Hippocampal formation (tissue), 2 donors: Measurements from ENCODE around the gene ETFB.

Source experiments
- DNase-seq, 2 donors: peaks; one replicate each; lab custom pipeline; 2025; lab: John Stamatoyannopoulos, UW

Gene ETFB

GRCh38 chr19:51372649-51373504 is 6.7 kb upstream of the ETFB start, which contains the start of gene NKG7:
NKG7 (minus strand) TSS chr19:51372654; CDS start chr19:51372535, 119 bp downstream.
- DNase-seq: no peak

DNA sequence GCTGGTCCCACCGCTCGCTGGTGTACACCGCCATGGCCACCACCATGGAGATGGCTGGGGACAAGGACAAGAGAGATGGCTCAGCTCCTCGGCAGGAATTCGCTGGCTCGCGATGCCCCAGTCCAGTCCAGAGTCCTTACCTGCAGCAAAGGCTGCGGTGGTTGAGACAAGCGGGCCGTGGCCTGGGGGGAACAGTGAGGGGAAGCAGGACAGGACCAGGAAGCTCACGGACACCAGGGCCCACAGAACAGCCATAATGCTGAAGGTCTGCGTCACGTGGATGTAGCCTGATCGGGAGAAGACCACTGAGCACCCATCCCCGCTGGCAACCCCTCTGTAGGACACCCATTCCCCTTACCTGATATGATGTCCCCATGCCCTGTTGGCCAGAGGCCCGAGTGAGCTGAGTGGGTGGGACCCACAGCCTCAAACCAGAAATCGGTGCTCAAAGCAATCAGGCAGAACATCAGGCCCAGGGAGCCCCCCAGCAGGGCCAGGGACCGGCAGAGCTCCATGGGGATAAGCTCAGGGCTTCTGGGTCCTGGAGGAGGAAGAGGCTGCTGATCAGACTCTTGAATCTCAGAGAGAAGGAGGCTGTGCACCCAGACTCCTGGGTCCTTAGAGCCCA is 5.9 kb upstream of the ETFB start:
- no peak for DNase-seq

GRCh38 chr19:51371186-51371690 is 5.0 kb upstream of the ETFB start:
- DNase-seq: no peak

- DNase-seq: no peak
Observed at GRCh38 chr19:51370230-51370629, 4.0 kb upstream of the ETFB start.

GRCh38 chr19:51368366-51369282 is 2.4 kb upstream of the ETFB start, which contains the start of gene CLDND2:
CLDND2 (minus strand) TSS chr19:51369003; CDS start chr19:51368577, 426 bp downstream.
- no peak for DNase-seq

- peak; percentile 97 to 99 for DNase-seq
Observed at GRCh38 chr19:51367565-51368365, 1.6 kb upstream of the ETFB start.

DNA sequence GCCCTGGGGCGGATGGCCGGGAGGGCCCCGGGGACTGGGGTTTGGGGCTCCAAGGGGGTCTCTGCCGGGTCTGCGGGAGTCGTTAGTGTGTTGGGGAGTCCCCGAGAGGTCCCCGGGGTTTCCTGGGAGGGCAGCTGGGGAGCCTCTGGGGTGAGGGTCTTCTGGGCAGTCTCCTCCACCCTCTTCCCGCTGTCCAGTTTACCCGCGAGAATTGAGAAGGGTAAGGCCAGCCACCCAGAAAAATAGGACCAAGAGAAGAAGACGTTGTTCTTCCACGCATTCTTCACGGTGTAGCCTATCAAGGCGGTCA is 1.0 kb upstream of the ETFB start:
- no peak for DNase-seq

DNA sequence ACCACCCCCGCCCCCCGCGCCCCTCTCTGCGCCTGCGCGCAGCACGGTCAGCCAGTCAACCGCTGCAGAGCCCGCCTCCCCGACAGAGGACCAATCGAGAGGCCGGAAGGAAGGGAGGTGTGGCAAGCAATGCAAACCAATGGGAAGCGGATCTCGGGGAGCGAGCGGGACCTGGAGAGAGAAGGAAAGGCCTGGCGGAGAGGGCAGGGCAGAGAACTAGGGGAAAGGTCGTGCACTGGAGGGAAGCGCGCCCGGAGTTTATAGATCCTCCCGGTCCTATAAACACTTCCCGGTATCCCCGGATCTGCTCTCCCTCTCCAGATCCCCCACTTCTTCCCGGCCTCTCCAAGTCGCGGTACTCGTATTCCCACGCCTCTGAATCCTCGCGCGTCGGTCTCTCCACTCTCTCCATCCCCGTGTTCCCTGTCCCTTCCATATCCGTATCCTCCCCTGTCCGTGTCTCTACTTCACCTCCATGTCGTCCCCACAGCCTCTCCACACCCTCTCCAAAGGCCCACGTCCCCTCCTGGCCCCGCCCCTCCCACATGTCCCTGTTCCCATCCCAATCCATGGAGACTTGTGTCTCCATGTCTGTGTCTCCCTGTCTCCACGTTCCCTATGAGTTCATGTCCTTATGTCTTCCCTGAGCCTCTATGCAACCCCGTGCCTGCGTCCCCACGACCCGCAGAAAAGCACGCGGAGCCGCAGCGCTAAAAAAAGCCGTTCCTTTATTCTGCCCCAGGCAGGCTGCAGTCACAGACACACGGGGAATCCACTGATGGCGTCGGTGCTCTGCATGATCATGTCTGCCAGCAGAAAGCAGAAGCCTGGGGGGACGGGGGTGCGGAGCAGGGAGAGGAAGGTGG is 434 bp upstream of the ETFB start:
- peak; percentile 98 for DNase-seq

DNA sequence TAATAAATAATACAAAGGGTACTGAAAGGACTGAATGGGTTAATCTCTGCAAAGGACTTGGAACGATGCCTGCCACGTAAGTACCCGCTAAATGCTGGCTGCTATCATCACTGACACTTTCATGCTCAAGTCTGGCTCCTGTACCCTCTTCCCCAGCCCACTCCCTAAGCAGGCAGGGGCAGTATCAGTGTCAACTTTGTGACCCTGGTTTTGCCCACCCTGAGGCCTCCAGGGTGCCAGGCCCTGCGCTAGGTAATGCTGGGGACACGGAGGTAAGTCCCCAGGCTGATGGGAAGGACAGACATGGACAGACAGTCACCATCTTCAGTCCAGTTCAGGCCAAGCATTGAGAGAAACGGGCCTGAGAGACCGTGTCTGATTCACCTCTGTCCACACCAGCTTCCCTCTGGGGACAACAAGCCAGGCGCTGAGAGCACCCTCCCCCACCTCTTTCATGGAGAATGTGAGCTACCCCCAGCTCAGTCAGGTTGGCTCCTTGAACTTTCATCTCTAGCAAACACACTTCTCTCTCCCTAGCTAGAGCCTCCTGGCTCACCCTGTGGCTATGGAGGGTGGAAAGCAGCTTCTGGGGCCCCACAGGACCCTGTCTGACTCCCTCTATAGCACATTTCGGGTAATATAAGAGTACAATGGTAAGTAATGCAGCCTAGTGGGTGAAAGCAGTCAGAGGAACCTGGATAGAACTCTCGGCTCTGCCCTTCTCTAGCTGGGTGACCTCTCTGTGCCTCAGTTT is 800 bp downstream of the ETFB start:
- no peak for DNase-seq

GRCh38 chr19:51364200-51365106 is 1.7 kb downstream of the ETFB start:
- no peak for DNase-seq

DNA sequence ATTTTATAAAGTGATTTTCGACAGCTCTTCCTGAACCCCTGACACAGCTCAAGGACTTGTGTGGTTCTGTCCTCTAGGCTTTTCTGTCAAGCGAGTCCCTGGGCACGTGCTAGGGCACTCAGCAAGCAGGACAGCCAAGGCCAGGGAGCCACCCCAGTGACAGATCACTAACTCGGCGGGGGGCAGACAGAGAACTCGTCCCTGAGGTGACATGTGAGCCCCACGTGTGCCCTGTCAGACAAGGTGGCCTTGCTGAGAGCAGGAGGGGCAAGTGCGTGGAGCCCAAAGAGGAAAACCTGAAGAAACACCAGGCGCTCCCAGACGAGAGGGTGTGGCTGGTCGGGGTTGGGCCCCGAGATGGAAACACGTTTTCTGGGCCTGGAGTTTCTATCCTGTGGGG is 4.9 kb downstream of the ETFB start:
- DNase-seq: no peak

GRCh38 chr19:51359294-51359693 is 6.9 kb downstream of the ETFB start:
- DNase-seq: no peak

DNA sequence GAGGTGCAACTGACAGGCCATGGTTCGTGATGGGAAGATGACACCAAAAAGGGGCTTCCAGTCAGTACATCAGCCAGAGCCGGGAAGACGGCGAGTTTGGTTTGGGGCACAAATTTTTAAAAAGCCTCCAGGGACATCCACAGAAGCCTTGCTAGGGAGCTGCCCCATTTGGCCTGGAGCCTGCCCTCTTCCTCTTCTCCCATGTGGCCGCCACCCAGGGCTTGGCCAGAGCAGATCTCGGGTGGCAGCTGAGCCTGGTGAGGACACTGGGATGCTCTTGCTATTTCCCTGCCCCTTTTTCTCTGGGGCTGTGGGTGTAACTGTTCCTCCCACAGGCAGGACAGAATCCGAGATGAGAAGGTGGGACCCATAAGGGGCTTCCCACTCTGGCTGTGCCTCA is 8.2 kb downstream of the ETFB start:
- DNase-seq: no peak

GRCh38 chr19:51356159-51356801 is 9.9 kb downstream of the ETFB start:
- DNase-seq: no peak

DNA sequence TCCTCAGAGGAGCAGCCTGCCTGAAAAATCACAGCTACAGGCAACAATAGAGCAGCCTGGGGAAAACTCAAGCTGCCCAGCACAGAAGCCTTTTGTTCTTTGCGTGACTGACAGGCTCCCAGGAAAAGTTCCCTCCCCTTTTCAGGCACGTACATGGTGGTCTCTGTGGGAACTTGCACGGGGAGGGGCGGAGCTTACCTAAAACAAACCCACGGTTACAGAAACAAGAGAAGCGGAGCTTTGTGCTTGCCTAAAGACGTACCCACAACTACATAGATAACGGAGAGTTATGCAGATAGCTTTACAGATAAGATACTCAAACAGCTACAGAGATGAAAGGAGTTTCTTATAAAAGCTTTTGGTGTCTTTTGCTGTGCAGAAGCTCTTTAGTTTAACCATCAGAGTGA is 11.4 kb downstream of the ETFB start:
- DNase-seq: peak; percentile 56 to 62

- DNase-seq: no peak
Observed at GRCh38 chr19:51354103-51354741, 12.0 kb downstream of the ETFB start.

- no peak for DNase-seq
Observed at GRCh38 chr19:51352783-51353360, 13.3 kb downstream of the ETFB start.
